Nucleus accumbens (tissue), 56 donors: Measurements from ENCODE around the gene ZMYND8.
"Not testable (repeated sequence)": the region's sequence is repeated elsewhere in the genome, so short reads cannot be mapped to it uniquely, and the experiment has no call there.

Experiments
- DNase-seq, 56 donors: peaks; one replicate each; lab custom pipeline; 2025; lab: John Stamatoyannopoulos, UW

The ZMYND8 gene

DNA sequence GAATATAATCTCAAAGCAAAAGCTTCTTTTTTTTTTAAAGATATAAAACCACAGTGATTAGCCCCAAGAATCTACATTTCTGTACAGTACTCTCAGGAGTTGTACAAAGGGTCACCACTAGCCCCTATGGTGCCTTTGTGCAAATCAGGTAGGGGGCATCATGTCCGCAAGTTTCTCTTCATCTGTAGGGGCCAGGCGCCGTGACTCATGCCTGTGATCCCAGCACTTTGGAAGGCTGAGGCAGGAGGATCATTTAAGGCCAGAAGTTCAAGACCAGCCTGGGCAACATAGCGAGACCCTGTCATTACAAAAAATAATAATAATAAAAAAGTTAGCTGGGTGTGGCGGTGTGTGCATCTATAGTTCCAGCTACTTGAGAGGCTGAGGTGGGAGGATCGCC, 63.9 kb downstream of the ZMYND8 start:
- no peak for DNase-seq

DNA sequence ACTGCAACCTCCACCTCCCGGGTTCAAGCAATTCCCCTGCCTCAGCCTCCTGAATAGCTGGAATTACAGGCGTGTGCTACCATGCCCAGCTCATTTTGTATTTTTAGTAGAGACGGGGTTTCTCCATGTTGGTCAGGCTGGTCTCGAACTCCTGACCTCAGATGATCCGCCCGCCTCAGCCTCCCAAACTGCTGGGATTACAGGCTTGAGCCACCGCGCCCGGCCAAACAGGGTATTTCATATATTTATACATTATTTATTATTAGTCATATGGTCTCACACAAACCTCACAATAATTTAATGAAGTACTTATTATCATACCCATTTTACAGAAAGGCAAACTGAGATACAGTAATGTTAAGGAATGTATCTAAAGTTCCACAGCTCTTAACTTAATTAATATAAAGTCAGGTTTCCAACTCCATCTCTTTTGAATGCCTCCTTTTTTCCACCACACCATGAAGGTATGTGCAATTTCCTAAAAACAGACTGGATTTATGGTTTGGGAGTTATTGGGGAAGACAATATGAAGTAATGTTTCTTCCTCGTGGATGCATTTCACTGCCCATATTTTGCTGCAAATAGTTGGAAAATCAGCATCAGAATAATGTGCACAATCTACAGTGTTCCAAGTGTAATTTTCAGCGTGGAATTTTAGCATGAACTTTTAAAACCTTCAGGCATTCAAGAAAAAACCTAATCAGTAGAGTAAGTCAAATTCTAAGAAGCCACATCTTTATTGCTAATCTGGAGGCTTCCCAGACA, 65.7 kb downstream of the ZMYND8 start:
- DNase-seq: no peak

DNA sequence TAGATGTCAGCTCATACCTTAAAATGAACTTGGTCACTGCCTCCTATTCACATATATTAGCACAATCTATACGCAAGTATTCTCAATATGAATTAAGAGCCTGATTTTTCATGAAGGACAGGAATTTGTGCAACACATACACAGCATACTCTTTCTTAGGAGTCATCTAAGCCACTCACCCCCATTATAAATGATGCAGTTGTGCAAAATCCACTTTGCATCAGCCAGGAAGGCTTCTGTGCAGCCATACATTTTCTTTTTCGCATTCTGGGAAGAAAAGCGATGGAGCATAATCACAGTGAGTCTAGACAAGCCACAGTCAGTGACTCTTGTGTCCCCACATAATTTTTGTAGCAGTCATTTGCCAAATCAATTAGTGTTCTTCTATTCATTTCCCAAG, 66.5 kb downstream of the ZMYND8 start:
- DNase-seq: no peak

DNA sequence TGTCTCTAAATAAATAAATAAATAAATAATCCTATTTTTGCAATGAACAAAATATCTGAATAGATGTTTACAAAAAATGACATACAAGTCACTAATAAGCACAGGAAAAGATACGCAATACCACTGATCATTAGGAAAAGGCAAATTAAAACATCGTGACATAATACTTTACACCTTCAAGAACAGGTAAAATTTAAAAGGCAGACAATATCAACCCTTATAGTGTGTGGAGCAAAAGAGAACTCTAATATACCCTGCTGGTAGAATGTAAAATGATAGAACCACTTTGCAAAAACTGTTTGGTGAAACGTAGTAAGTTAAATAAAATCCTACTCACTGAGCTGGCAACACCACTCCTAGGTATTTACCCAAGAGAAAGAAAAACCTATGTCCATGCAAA, 67.4 kb downstream of the ZMYND8 start:
- DNase-seq: no peak

DNA sequence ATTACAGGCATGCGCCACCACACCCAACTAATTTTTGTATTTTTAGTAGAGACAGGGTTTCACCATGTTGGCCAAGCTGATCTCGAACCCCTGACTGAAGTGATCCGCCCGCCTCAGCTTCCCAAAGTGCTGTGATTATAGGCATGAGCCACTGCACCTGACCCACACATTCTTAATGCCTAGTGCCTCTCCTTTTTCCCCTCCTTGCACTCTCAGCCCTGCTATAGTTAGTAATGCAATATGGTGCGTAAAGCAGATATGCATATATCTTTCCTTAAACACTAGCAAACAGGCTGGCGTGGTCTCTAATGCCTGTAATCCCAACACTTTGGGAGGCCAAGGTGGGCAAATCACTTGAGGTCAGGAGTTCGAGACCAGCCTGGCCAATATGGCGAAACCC, 68.0 kb downstream of the ZMYND8 start:
- not testable (repeated sequence) for DNase-seq

DNA sequence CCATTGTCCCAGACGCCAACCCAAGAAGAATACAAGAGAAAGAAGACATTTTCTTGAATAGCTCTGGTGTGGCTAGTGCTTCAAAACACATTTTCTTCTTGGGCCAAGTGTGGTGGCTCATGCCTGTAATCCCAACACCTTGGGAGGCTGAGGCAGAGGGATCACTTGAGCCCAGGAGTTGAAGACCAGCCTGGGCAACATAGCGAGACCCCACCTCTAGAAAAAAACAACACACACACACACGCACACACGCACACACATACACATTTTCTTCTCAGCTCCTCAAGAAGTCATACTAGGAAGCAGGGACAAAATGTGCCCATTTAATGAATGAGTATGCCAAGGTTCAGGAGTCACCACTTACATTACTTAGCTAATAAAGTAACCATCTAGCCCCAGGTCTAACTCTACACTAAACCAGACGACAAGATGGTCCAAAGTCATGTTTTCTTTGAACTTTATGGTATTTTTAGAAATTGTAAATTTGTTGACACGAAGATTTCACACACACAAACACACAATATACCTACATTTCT, 68.8 kb downstream of the ZMYND8 start:
- no peak for DNase-seq

DNA sequence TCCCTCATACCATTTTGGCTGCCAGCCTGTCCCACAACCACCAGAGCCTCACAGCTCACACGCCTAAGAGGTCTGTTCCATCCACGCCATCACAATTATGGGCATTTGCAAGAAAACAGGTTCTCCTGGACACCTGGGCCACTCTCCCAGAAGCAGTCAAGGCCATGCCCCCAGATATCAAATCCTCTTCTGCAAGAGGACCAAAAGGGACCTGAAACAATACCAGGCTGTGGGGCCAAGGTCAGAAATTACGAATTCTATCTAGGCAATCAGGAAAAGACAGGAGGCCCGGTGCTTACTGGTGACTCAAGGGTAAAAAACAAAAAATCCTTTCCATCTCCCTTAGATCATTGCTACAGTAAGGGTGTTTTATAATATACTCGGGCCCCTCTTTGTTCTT, 69.8 kb downstream of the ZMYND8 start:
- DNase-seq: no peak

DNA sequence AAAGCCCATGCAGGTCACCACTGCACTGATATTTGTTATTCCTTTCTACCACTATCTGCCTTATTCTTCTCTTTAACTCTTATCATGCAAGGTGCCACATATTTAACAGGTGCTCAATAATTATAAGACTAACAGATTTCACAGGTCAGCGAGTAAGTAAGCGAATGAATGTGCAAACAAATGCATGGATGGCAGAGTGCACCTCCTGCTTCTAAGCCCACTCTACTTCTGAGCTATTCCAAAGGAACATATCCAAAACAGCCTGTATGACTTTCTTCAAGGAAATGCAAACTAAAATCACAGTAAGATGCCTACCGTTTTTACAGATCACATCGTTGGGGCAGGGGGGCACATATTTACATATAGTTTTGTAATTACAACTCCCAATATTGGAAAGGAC, 71.3 kb downstream of the ZMYND8 start:
- DNase-seq: no peak

DNA sequence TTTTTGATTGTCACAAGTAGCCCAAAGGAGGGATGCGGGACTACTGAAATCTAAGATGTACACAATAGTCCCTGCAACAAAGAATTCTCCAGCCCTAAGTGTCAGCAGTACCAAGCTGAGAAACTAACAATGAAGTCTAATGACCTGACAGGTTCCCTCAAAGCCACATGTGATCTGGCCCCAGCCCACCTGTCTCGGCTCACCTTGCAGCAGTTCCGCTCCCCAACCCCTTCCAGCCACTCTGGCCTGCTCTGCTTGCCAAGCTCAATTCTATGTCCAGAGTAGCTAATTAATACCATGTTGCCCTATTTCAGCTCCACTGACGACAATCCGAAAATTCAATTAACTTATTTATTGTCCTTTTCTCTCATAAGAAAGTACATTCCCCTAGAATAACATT, 72.1 kb downstream of the ZMYND8 start:
- DNase-seq: no peak

DNA sequence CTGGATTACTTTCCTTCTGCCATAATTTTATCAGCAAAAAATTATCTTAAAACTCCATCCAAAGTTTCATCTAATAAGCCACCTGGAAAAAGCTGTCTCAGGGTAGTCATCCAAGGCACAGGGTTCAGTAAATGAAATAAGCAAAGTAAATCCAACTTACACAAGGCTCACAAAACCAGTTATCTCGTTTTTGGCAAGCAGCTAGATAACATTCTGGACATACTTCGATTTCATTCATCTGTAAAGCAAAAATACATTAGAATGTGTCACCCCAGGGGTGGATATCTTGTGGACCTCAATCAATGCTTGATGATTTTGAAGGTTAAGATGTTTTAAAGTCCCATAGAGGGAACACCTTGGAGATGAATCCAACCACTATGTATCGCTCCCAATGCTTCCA, 73.1 kb downstream of the ZMYND8 start:
- DNase-seq: no peak

DNA sequence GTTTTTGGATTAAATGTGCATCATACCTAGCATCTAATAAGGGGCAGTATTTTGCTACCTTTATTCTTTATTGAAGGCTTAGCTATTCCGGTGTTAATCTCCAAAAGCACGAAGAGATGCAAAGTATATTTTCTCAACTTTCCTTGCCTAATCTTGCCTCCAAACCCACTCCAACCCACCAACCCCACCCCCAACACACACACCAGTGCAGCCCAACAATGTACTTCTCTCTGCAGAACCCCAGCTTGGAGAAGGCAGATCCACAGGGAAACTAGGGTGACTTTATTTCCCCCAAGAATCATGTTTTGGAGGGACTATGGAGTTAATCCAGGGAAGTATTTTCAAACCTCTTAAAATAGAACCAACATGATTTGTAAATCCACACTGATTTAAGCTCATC, 73.6 kb downstream of the ZMYND8 start:
- DNase-seq: no peak

DNA sequence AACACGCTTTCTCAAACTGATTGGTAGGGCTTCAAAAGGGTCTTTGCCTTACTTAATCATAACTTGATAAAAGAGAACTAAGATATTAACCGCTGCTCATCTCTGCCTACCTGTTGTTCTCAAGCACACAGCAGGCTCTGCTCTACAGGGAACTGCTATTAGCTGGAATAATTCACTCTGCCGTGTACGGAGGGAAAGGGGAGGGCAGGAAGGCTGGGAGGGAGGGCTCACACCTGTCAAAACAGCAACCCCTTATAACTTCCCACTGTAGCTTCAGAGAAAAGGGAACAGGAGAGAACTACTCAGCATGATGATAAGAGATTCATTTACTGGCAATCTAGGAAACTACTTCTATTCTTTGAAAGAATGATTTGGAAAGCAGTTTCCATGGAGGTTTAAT, 75.1 kb downstream of the ZMYND8 start:
- peak in 13 of 56 donors; percentile 8 to 52 (median 18) for DNase-seq

DNA sequence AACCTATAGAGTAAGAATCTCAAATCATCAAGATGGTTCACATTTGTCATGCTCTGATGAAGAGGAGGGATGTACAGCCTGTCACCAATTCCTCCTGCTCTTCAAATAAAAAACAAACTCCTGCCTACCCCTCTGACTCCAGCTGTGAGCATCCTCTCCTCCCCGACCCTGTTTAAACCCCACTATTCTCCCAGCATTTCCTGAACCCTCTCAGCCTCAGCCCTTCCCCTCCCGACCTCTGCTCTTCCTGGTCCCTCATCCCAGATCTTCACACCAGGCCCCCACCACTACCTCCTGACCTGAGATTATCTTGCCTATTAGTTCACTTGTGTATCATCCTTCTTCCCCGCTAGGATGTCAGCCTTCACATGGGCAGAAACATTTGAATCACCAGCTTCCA, 75.8 kb downstream of the ZMYND8 start:
- DNase-seq: no peak

DNA sequence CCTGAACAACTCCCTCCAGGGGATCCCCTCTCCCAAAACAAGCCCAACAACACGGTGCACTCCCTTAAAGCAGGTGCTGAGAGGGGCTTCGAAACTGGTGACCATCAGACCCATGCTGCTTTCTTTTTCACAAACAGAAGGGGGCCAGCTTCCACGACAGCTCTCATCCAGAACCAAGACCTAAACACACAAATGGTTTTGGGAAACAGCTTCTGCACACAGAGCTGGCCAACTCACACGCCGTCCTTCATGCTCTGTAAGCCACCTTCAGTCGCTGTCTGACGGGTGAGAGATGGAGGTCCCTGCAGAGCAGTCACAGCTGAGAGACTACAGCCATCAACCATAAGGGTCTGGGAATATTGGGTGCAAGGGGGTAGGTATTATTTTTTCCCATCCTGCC, 76.3 kb downstream of the ZMYND8 start:
- no peak for DNase-seq

DNA sequence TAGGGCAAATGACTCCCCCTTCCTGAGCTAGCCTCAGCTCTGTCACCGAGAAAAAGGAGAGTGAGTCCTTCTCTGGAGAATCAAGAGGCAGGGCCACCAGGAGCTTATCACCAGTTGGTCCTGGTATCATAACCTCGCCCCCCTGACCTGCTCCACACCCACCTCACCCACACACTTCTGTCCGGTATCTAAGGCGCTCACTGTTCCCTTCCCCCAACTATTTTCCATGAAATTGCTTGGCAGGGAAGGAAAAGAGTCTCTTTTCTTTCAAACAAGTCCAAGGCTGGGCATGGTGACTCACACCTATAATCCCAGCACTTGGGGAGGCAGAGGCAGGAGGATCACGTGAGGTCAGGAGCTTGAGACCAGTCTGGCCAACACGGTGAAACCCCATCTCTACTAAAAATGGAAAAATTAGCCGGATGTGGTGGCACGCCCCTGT, 77.6 kb downstream of the ZMYND8 start:
- no peak for DNase-seq

DNA sequence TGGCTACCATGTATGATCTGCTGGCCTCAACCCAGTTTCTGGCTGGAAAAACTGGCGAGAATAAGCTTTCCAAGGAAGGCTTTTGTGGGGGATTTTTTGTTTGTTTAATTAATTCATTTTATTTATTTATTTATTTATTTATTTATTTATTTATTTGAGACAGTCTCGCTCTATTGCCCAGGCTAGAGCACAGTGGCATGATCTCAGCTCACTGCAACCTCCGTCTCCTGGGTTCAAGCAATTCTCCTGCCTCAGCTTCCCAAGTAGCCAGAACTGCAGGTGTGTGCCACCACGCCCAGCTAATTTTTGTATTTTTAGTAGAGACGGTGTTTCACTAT, 79.0 kb downstream of the ZMYND8 start:
- DNase-seq: not testable (repeated sequence)

DNA sequence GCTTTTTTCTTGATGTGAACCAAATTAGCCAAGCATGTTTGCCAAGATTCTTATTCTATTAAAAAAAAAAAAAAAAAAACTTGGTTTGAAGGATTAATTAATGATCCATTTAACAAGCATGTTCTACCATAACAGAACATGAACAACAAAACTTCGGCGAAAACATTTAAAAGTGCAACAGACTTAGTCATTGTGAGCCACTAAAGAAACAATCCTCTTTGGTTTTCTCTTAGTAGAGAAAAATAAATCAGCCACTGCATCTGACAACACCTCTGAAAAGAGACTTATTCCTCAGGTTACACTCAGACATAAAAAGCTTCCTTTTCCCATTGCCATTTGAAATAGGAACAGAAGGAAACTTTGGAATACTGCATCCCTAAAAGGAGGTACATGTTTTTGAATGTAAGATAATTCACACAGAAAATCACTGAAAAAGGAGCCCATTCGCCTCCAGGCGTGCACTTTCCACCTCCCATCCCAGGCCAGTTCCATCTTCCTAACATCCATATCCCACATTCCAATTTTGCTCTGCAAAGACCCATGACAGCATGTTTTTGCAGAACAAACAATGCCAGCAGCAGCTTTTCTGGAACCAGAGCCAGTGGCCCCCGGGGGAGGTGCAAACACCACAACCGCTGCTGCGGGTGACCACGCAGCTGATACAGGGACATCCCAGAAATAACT, 79.5 kb downstream of the ZMYND8 start:
- DNase-seq: peak in 13 of 56 donors; percentile 4 to 80 (median 17)

DNA sequence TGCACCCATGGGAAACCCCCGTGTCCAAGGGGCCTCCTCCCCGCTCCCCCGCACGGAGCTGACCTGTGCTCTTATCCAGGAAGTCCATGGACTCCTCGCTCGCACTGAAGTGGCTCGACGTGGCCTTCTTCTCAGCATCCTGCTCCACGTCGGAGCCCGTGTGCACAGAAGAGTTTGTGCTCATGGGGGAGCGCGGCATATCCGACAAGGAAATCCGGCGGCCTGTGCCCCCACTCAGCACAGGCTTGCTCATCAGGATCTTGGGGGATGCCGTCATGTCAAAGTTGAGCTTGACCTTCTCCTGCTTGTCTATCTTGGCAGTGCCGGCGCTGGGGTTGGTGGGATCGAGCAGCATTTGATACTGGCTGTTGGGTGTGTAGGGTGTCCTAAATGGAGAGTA, 80.2 kb downstream of the ZMYND8 start:
- DNase-seq: no peak

DNA sequence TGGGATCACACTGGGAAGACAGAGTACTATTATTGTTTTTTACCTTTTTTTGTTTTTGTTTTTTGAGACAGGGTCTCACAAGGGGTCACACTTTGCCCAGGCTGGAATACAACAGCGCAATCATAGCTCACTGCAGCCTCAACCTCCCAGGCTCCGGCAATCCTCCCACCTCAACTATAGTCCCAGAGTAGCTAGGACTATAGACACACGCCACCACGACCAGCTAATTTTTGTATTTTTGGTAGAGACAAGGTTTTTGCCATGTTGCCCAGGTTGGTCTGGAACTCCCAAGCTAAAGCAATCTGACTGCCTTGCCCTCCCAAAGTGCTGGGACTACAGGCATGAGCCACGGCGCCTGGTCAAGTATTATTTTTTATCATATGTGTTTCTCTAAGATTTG, 81.0 kb downstream of the ZMYND8 start:
- DNase-seq: no peak

DNA sequence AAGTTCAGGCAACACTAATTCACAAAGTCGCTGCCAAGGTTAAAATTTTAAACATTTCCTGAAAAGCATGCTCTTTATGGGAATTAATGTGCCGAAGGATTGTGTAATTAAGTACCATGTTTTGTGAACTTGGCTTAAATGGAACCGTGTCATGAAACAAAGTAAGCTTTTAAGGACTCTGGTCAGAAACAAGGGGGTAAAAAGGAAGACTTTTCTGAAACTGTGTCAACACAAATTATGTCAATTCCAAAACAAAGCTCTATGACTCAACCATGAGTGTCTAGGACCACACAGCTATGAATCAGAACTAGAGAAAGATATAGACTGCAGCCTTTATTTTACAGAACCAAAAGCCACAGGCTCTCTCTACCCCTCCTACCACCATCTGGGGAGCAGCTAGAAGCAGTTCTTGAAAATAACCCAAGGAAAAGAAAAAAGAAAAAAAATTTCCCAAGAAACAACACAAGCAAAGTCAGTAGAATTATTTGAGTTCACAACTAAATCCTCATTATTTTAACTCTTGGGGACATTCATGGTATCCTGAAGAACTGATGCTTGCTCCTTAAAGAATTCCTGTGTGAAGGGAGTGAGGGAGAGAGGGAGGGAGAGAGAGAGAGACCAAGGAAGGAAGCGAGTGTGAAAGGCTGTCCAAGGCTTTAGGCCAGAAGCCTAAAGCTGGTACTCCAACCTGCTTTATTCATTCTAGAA, 81.9 kb downstream of the ZMYND8 start:
- DNase-seq: no peak

DNA sequence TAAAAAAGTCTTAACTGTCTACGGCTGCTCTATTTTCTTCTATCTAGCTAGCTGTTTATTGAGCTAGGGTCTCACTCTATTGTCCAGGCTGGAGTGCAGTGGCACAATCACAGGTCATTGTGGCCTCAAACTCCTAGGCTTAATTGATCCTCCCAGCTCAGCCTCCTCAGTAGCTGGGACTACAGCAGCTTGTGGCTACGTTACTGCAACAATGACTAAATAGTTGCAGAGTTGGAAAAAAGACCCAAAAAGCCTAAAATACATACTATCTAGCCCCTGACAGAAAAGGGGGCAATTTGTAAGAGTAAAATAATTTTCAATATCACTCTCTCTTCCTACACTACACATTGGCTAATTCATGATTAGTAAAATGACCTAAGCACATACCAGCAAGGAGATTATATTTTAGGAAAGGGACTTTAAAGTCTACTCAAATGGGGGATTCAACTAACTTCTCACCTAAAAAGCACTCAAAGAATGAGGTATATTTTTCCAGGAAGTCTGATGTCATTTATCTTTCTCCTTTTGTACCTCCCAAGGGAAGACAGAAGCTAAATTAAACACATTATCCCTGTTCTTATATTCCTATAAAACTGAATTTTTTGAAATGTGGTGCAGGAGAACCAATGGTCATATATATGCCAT, 82.8 kb downstream of the ZMYND8 start:
- DNase-seq: no peak
